ENCODE data around the gene ATP1A1.

The ATP1A1 gene

DNA sequence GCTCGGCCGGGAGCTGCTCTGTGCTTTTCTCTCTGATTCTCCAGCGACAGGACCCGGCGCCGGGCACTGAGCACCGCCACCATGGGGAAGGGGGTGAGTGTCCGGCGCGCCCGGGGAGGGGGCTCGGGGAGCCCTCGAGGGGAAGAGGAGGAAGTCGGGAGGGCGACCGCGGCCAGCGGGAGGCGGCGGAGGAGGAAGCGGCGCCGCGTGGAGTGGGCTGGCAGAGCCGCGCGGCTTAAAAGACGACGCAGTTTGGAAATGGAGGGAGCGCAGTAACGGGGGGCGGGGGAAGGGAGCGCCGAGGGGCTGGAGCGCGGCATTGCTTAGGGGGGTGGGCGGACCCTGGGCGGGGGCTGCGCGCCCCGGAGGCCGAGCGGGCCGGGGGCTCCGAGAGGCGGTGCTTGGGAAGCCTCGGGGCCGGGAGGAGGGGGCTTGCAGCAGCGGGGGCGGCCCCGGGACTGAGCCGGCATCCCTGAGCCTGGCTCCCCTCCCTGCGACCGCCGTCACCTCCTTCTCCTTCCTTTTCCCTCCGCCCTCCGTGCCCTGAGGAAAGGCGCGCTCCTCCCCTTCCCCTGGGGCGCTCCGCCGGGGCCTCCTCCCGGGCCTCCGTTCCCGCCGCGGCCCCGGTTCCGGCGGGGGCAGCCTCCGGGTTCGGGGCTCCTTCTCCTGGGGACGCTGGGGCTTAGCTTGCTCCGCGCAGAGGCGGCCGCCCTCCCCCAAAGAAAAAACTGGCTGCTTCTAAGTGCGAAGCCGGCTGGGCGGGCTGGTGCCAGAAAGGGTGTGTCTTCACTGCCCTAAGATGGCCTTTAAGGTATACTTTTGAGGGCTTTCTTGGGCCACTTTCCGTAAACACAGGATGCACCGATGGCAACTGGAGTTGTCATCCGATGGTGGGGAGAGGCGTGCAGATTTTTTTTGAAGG, 648 bp downstream of the ATP1A1 start:
- Histone ChIP-seq H3K4me3 (ENCODE audit: low read depth, low read length) (peak overlapping the region; percentile 84), H3K27ac (ENCODE audit: low read depth, low read length) (peak overlapping the region; percentile 96), H3K9me3 (ENCODE audit: control insufficient read depth, insufficient read depth, low read length) (no peaks in the 10 kb centered on the region), H3K27me3 (ENCODE audit: control insufficient read depth, insufficient read depth, low read length) (peaks cover 11% of the 10 kb centered on the region), H3K36me3 (ENCODE audit: control insufficient read depth, insufficient read depth, low read length) (peaks cover 4% of the 10 kb centered on the region; the same call in 1 of the 2 replicates), H3K4me1 (ENCODE audit: control insufficient read depth, insufficient read depth, low read length) (peaks cover 50% of the 10 kb centered on the region), H3K9ac (ENCODE audit: low read depth, low read length) (peak overlapping the region; percentile 90)

DNA sequence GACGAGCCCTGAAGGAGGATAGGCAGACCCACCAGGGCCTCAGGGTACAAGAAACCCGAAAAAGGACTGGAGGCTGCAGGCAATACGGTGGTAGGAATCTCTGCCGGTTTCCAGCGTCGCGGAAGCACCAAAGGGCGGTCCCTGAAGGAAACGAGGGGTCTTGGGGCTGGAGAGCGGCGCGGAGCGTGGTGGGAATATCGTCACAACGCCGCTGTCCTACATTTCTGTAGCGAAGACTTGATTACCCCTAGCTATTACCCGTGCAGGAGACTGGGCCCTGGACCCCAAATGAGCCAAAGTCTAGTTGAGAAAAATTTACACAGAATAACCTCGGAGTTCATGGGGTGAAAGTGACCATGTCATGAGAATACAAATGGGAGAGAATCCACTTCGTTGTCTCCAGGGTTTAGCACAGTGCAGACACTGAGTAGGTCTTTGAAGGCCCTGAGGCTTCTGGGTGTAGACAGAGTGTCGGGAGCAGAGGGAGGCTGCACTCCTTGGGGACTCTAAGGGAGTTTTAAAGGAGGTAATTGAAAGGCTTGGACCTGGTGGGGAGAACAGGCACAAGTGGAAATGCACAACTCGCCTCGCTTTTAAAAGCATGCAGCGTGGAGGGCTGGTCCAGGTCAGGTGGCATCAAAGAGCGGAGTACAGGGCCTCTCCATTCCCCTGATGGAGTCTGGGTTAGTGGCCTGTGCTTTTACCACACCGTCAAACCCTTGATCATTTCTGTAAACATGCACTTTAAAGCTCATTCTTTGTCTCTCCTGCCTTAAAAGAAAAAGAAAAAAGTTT, 1.5 kb downstream of the ATP1A1 start:
- no peaks in the 10 kb centered on the region for H3K9me3 ChIP-seq (ENCODE audit: control insufficient read depth, insufficient read depth, low read length)
- peak overlapping the region; percentile 84 for H3K4me3 ChIP-seq (ENCODE audit: low read depth, low read length)
- H3K4me1 ChIP-seq (ENCODE audit: control insufficient read depth, insufficient read depth, low read length) = peaks cover 58% of the 10 kb centered on the region
- peaks cover 4% of the 10 kb centered on the region; the same call in 1 of the 2 replicates for H3K36me3 ChIP-seq (ENCODE audit: control insufficient read depth, insufficient read depth, low read length)
- H3K27me3 ChIP-seq (ENCODE audit: control insufficient read depth, insufficient read depth, low read length) = peaks cover 11% of the 10 kb centered on the region
- H3K9ac ChIP-seq (ENCODE audit: low read depth, low read length) = peak overlapping the region; percentile 90
- H3K27ac ChIP-seq (ENCODE audit: low read depth, low read length) = peak overlapping the region; percentile 96

- Histone ChIP-seq H3K36me3 (ENCODE audit: control insufficient read depth, insufficient read depth, low read length) (peaks cover 4% of the 10 kb centered on the region; the same call in 1 of the 2 replicates), H3K9ac (ENCODE audit: low read depth, low read length) (no peak overlapping the region), H3K4me1 (ENCODE audit: control insufficient read depth, insufficient read depth, low read length) (peaks cover 66% of the 10 kb centered on the region), H3K9me3 (ENCODE audit: control insufficient read depth, insufficient read depth, low read length) (no peaks in the 10 kb centered on the region), H3K27me3 (ENCODE audit: control insufficient read depth, insufficient read depth, low read length) (peaks cover 11% of the 10 kb centered on the region), H3K4me3 (ENCODE audit: low read depth, low read length) (peak overlapping the region; percentile 84), H3K27ac (ENCODE audit: low read depth, low read length) (peak overlapping the region; percentile 77)
Measured at GRCh38 chr1:116375148-116375886, 2.3 kb downstream of the ATP1A1 start.

DNA sequence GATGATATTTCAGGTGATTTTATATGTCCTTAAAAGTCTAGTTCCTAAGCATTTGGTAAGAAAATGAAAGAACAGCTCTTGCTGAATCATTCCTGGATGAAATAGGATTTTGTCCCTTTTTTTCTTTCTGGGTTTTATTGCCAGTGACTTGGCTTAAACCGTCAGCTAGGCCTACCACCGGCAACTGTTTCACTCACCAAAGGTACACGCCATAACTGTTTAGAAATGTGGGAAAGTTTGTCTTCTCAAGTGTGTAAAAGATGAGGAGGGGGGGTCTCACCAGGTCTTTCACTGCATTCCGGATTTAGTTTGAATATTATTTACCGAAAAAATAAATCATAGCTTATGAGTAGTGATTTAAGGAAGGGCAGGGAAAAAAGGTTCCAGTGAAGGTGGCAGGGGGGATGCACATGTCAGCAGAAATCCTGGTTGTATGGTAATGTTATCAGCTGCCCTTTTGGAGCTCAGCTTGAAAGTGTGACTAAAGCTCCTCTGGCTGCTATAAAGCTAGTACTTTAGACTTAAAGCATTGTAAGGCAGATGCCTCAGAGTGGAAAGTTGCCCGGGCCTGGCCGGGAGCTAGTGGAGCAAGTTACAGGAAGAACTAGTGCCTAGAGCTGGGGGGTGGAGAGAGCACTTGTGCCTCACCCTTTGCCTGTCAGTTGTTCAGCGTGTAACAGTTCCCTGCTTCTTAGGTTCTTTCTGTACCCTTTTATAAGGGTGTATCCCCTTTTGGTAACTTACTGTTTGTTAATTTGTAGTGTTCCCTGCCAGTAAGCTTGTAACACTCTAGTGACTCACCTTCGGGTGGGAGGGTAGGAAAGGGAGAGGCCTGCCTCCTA, 3.1 kb downstream of the ATP1A1 start:
- Histone ChIP-seq H3K27ac (ENCODE audit: low read depth, low read length) (peak overlapping the region; percentile 77), H3K36me3 (ENCODE audit: control insufficient read depth, insufficient read depth, low read length) (peaks cover 4% of the 10 kb centered on the region; the same call in 1 of the 2 replicates), H3K27me3 (ENCODE audit: control insufficient read depth, insufficient read depth, low read length) (peaks cover 11% of the 10 kb centered on the region), H3K9me3 (ENCODE audit: control insufficient read depth, insufficient read depth, low read length) (no peaks in the 10 kb centered on the region), H3K4me1 (ENCODE audit: control insufficient read depth, insufficient read depth, low read length) (peaks cover 71% of the 10 kb centered on the region), H3K4me3 (ENCODE audit: low read depth, low read length) (peak overlapping the region; percentile 84), H3K9ac (ENCODE audit: low read depth, low read length) (no peak overlapping the region)

DNA sequence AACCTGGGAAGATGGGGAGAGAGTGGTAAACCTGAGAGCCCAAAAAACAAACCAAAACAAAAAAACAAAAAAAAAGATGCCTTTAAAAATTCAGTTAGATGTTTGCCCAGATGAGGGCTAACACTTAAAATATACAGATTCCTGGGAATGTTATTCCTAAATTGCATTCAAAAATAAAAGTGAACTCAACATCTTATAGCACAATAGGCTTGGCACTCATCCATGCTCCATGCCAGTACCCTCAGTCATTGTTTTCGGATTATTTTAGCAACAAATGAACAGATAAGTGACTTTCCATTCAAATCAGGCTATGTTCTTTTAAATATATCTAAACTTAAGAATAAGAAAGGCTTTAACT, 3.7 kb downstream of the ATP1A1 start:
- 0 out of 2 replicates have a peak overlapping the region, but pooled peaks have one; percentile 84 for H3K4me3 ChIP-seq (ENCODE audit: low read depth, low read length)
- H3K27ac ChIP-seq (ENCODE audit: low read depth, low read length) = peak overlapping the region; percentile 77
- no peak overlapping the region for H3K9ac ChIP-seq (ENCODE audit: low read depth, low read length)
- H3K36me3 ChIP-seq (ENCODE audit: control insufficient read depth, insufficient read depth, low read length) = peaks cover 4% of the 10 kb centered on the region; the same call in 1 of the 2 replicates
- H3K9me3 ChIP-seq (ENCODE audit: control insufficient read depth, insufficient read depth, low read length) = no peaks in the 10 kb centered on the region
- H3K4me1 ChIP-seq (ENCODE audit: control insufficient read depth, insufficient read depth, low read length) = peaks cover 69% of the 10 kb centered on the region
- peaks cover 7% of the 10 kb centered on the region for H3K27me3 ChIP-seq (ENCODE audit: control insufficient read depth, insufficient read depth, low read length)

GRCh38 chr1:116377541-116378529, 4.8 kb downstream of the ATP1A1 start:
- H3K4me3 ChIP-seq (ENCODE audit: low read depth, low read length) = no peak overlapping the region
- H3K36me3 ChIP-seq (ENCODE audit: control insufficient read depth, insufficient read depth, low read length) = peaks cover 4% of the 10 kb centered on the region; the same call in 1 of the 2 replicates
- no peak overlapping the region for H3K9ac ChIP-seq (ENCODE audit: low read depth, low read length)

GRCh38 chr1:116379057-116379630, 6.1 kb downstream of the ATP1A1 start:
- Histone ChIP-seq H3K4me3 (ENCODE audit: low read depth, low read length) (no peak overlapping the region), H3K27ac (ENCODE audit: low read depth, low read length) (no peak overlapping the region), H3K9me3 (ENCODE audit: control insufficient read depth, insufficient read depth, low read length) (no peaks in the 10 kb centered on the region), H3K27me3 (ENCODE audit: control insufficient read depth, insufficient read depth, low read length) (no peaks in the 10 kb centered on the region), H3K4me1 (ENCODE audit: control insufficient read depth, insufficient read depth, low read length) (peaks cover 64% of the 10 kb centered on the region), H3K9ac (ENCODE audit: low read depth, low read length) (no peak overlapping the region), H3K36me3 (ENCODE audit: control insufficient read depth, insufficient read depth, low read length) (peaks cover 11% of the 10 kb centered on the region)

More at GRCh38 chr1:116377541-116378529, 4.8 kb downstream of the ATP1A1 start:
- Histone ChIP-seq H3K4me1 (ENCODE audit: control insufficient read depth, insufficient read depth, low read length) (peaks cover 64% of the 10 kb centered on the region), H3K27me3 (ENCODE audit: control insufficient read depth, insufficient read depth, low read length) (no peaks in the 10 kb centered on the region), H3K9me3 (ENCODE audit: control insufficient read depth, insufficient read depth, low read length) (no peaks in the 10 kb centered on the region), H3K27ac (ENCODE audit: low read depth, low read length) (peak overlapping the region; percentile 77)

GRCh38 chr1:116379674-116380498, 6.8 kb downstream of the ATP1A1 start:
- H3K4me1 ChIP-seq (ENCODE audit: control insufficient read depth, insufficient read depth, low read length) = peaks cover 59% of the 10 kb centered on the region
- H3K9me3 ChIP-seq (ENCODE audit: control insufficient read depth, insufficient read depth, low read length) = no peaks in the 10 kb centered on the region
- peaks cover 19% of the 10 kb centered on the region for H3K36me3 ChIP-seq (ENCODE audit: control insufficient read depth, insufficient read depth, low read length)
- H3K27me3 ChIP-seq (ENCODE audit: control insufficient read depth, insufficient read depth, low read length) = no peaks in the 10 kb centered on the region
- no peak overlapping the region for H3K4me3 ChIP-seq (ENCODE audit: low read depth, low read length)
- no peak overlapping the region for H3K9ac ChIP-seq (ENCODE audit: low read depth, low read length)
- no peak overlapping the region for H3K27ac ChIP-seq (ENCODE audit: low read depth, low read length)

All from HUES48 (cell line).